Measurements from ENCODE around the gene RSL1D1.
A peak's percentile ranks its signal among the peaks of the same experiment; 100 is the strongest.
"Not testable (repeated sequence)": the region's sequence is repeated elsewhere in the genome, so short reads cannot be mapped to it uniquely, and the experiment has no call there.

The RSL1D1 gene

GRCh38 chr16:11843206-11843605, 8.1 kb downstream of the RSL1D1 start:
- no peak for DNase-seq

DNA sequence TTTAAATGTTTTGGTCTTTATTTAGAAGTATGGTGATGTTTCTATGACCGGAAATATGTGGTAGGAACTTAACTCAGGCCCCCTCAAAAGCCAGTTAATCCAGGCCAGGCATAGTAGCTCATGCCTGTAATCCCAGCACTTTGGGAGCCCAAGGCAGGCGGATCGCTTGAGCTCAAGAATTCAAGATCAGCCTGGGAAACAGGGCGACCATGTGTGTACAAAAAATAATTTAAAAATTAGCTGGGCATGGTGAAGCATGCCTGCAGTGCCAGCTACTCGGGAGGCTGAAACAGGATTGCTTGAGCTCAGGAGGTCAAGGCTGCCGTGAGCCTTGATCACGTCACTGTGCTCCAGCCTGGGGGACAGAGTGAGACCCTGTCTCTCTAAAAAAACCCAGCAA, 10.3 kb downstream of the RSL1D1 start:
- DNase-seq, result no peak

DNA sequence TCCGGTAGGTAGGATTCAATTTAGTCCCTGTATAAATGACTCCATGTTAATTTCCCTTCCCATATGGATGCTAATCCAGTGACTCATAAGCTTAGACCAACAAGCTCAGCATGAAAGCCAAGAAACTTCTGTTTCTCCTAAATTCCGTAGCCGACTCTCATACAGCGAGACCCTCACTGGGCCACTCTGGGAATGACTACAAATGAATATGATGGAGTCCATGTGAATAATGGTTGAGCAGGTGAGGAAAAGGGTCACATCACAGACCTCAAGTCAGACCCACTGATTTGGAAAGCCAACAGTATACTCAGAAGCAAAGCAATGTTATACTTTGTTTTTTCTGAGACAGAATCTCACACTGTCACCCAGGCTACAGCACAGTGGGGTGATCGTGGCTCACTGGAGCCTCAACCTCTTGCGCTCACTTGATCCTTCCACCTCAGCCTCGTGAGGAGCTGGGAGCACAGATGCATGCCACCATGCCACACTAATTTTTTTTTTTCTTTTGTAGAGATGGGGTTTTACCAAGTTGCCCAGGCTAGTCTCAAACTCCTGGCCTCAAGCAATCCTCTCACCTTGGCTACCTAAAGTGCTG, 14.6 kb downstream of the RSL1D1 start:
- peak in 1 of 2 experiments; percentile 11 for DNase-seq

- peak in 1 of 2 experiments; percentile 26 for DNase-seq
Measured at GRCh38 chr16:11835891-11836649, 15.3 kb downstream of the RSL1D1 start.

- peak in 1 of 2 experiments; percentile 5 for DNase-seq
Measured at GRCh38 chr16:11835309-11835708, 16.0 kb downstream of the RSL1D1 start.

- no peak for DNase-seq
Measured at GRCh38 chr16:11833951-11834695, 17.2 kb downstream of the RSL1D1 start.

- DNase-seq, result no peak
Measured at GRCh38 chr16:11828696-11829095, 22.6 kb downstream of the RSL1D1 start.

DNA sequence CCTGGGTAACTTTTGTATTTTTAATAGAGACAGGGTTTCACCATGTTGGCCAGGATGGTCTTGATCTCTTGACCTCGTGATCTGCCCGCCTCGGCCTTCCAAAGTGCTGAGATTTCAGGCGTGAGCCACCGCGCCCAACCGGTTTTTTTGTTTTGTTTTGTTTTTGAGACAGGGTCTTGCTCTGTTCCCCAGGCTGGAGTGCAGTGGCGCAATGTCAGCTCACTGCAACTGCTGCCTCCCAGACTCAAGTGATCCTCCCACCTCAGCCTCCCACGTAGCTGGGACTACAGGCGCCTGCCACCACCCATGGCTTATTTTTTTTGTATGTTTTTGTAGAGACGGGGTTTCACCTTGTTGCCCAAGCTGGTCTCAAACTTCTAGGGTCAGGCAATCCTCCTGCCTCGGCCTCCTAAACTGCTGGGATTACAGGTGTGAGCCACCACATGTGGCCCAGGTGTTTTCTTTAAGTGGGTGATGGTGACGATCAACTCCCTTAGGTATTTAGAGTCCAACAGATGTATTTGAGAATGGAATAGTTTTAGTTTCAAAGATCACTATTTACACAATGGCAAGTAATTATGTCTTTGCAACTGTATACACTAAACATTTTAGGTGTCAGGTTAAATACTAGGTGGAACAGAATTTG, 25.7 kb downstream of the RSL1D1 start:
- DNase-seq, result not testable (repeated sequence)

- no peak for DNase-seq
Measured at GRCh38 chr16:11824362-11824761, 27.0 kb downstream of the RSL1D1 start.

- not testable (repeated sequence) for DNase-seq
Measured at GRCh38 chr16:11823645-11824044, 27.7 kb downstream of the RSL1D1 start.

- DNase-seq, result no peak
Measured at GRCh38 chr16:11819798-11820197, 31.5 kb downstream of the RSL1D1 start.

- DNase-seq, result not testable (repeated sequence)
Measured at GRCh38 chr16:11818970-11819369, 32.4 kb downstream of the RSL1D1 start.

DNA sequence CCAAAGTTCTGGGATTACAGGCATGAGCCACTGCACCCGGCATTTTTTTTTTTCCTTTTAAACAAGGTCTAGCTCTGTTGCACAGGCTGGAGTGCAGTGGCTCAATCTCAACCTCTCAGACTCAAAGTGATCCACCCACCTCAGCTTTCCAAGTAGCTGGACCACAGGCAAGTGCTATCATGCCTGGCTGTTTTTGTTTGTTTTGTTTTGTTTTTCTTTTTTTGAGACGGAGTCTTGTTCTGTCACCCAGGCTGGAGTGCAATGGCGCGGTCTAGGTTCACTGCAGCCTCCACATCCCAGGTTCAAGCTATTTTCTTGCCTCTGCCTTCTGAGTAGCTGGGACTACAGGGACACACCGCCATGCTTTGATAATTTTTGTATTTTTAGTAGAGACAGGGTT, 35.2 kb downstream of the RSL1D1 start:
- no peak for DNase-seq

DNA sequence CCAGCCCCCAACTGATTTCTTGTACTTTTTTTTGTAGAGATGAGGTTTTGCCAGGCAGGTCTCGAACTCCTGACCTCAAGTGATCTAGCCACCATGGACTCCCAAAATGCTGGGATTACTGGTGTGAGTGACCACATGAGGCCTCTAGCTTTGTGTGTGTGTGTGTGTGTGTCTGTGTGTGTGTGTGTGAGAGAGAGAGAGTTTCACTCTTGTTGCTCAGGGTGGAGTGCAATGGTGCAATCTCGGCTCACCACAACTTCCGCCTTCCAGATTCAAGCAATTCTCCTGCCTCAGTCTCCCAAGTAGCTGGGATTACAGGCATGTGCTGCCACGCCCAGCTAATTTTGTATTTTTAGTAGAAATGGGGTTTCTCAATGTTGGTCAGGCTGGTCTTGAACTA, 36.5 kb downstream of the RSL1D1 start:
- not testable (repeated sequence) for DNase-seq

- no peak for DNase-seq
Measured at GRCh38 chr16:11806721-11807120, 44.6 kb downstream of the RSL1D1 start.

DNA sequence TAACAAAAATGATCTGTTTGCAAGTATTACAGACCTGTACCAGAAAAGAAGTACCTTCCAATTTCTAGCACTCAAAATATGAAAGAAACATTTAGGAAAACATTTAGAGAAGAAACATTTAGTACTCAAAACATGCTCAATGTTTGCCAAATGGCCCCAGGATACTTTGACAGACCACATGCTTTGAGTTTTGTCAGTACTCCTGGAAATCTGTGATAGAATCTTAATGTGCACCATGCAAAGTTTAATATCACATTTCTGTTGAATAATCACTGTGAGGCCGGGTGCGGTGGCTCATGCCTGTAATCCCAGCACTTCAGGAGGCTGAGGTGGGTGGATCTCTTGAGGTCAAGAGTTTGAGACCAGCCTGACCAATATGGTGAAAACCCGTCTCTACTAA, 45.8 kb downstream of the RSL1D1 start:
- no peak for DNase-seq

GRCh38 chr16:11801481-11802021, 49.8 kb downstream of the RSL1D1 start:
- no peak for DNase-seq

GRCh38 chr16:11800382-11800718, 51.0 kb downstream of the RSL1D1 start:
- DNase-seq, result no peak

GRCh38 chr16:11799509-11800381, 51.6 kb downstream of the RSL1D1 start:
- DNase-seq, result no peak

DNA sequence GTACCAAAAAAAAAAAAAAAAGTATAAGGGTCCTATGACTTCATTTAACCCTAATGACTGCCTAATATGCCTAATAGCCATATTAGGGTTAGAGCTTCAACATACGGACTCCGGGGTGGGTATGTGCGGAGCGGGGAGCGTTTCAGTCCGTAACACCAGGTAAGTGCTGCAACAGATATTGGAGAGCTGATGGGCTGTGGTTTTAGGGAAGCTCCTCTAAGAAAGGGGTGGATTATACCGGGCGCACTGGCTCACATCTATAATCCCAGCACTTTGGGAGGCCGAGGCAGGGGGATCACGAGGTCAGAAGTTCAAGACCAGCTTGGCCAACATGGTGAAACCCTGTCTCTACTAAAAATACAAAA, 52.3 kb downstream of the RSL1D1 start:
- DNase-seq, result no peak

- DNase-seq, result no peak
Measured at GRCh38 chr16:11797957-11798299, 53.4 kb downstream of the RSL1D1 start.
